K562 (cell line): Measurements from ENCODE around the gene PSMC3IP. TPM values are rescaled to one million over a fixed set of nuclear protein-coding genes. Genes with fewer than 3 reads are reported as not detected.
A peak's percentile ranks its signal among the peaks of the same experiment; 100 is the strongest.

Experiments
- CBFA2T3 ChIP-seq: fragments of 450-650 bp; IDR thresholded peaks from 2 replicates; pipeline ENCODE4 v1.6.1; 2017
- CREM ChIP-seq: IDR thresholded peaks from 2 replicates; pipeline ENCODE4 v1.6.1; 2014; ENCODE audit warnings: antibody characterized with exemption, low read depth
- MAZ ChIP-seq, 2 experiments: fragments of 450-650 bp in 1 of 2; sonication (generic) in 1 of 2; formaldehyde crosslinking; IDR thresholded peaks in 1 of 2; conservative IDR thresholded peaks in 1 of 2; 2 replicates each; pipeline versions ENCODE4 v1.4.0 to v1.5.0; 2020; ENCODE audit warnings: mild to moderate bottlenecking in 1 of 2, missing genetic modification reagents in 1 of 2
- RBM25 ChIP-seq: fragments of 200-400 bp; formaldehyde crosslinking; IDR thresholded peaks from 2 replicates; pipeline ENCODE4 v1.6.1; 2018; ENCODE audit warnings: low read length, low read depth, moderate library complexity; ENCODE audit not compliant: severe bottlenecking
- THAP12 ChIP-seq: fragments of 250-450 bp; sonication (Bioruptor Pico); IDR thresholded peaks from 2 replicates; pipeline ENCODE4 v1.9.0; 2021; ENCODE audit warnings: mild to moderate bottlenecking, inconsistent platforms
- ZBTB9 ChIP-seq: fragments of 450-650 bp; formaldehyde crosslinking; IDR thresholded peaks from 2 replicates; pipeline ENCODE4 v1.4.0; 2020; ENCODE audit warnings: mild to moderate bottlenecking, moderate library complexity
- ZNF12 ChIP-seq: sonication (generic); formaldehyde crosslinking; IDR thresholded peaks from 2 replicates; pipeline ENCODE4 v1.4.0; 2020; ENCODE audit warnings: mild to moderate bottlenecking, missing genetic modification reagents
- ZNF395 ChIP-seq: fragments of 200-800 bp; sonication (Bioruptor generic); IDR thresholded peaks from 2 replicates; pipeline ENCODE4 v1.6.1; 2017; ENCODE audit warnings: missing genetic modification characterization, missing compliant biosample characterization
- ZNF586 ChIP-seq: fragments of 450-650 bp; formaldehyde crosslinking; conservative IDR thresholded peaks from 2 replicates; pipeline ENCODE4 v1.4.0; 2020; ENCODE audit warnings: mild to moderate bottlenecking, moderate library complexity
- ZNF639 ChIP-seq, 2 experiments: fragments of 200-800 bp in 1 of 2; sonication (Bioruptor generic) in 1 of 2; sonication (generic) in 1 of 2; formaldehyde crosslinking in 1 of 2; IDR thresholded peaks in 1 of 2; conservative IDR thresholded peaks in 1 of 2; 2 replicates each; pipeline versions ENCODE4 v1.5.0 to v1.6.1; 2016 to 2020; ENCODE audit warnings: missing compliant biosample characterization in 1 of 2, missing genetic modification characterization in 1 of 2, missing genetic modification reagents in 1 of 2
- ZNF76 ChIP-seq: fragments of 250-450 bp; sonication (Bioruptor Pico); IDR thresholded peaks from 2 replicates; pipeline ENCODE4 v1.4.0; 2020; ENCODE audit warnings: mild to moderate bottlenecking, moderate library complexity, borderline replicate concordance
- polyA plus RNA-seq, 8 experiments: library from polyadenylated mRNA; depleted of rRNA in 4 of 8; stranded (reverse) in 5 of 8; unstranded in 3 of 8; fragments of >200 nt; fragmentation: Nextera tagmentation in 2 of 8; fragmentation: Illumina TruSeq in 1 of 8; extraction: Ambion mirVana in 2 of 8; extraction: Trizol in 1 of 8; gene quantifications; 2 replicates each; pipeline versions ENCODE4 v1.2.1 to v1.2.3, GENCODE V29; 2011 to 2014; ENCODE audit warnings: inconsistent platforms in 1 of 8, missing spikeins in 1 of 8
- total RNA-seq, 7 experiments: library from RNA; depleted of rRNA in 6 of 7; stranded (reverse); fragments of >200 nt in 6 of 7; fragmentation: Illumina TruSeq in 2 of 7; extraction: Trizol in 2 of 7; gene quantifications; 2 replicates each; pipeline versions ENCODE4 v1.2.1 to v1.2.3, GENCODE V29; 2011 to 2021; ENCODE audit warnings: low replicate concordance in 1 of 7
- TF ChIP-seq, protein P1 (sequence below): fragments of 450-650 bp; IDR thresholded peaks from 2 replicates; pipeline ENCODE4 v1.6.1; 2016; ENCODE audit warnings: borderline replicate concordance

The PSMC3IP gene
- total and polyA plus RNA-seq, 9 of the 15 experiments (the other 6 are each of a cell fraction or from before 2014, with no cell fraction given) = 13.8 to 65.6 (median 32.8) TPM

- TF ChIP-seq ZNF586 (CRISPR knock-in tag) (peak; percentile 67; the same call in 1 of the 2 replicates), ZNF639 (CRISPR knock-in tag; conservative IDR thresholded peaks at IDR 0.05 in 1 of 2, IDR thresholded peaks at IDR 0.05 in 1 of 2) (peak in 1 of 2 experiments; percentile 75; a peak in 1 of 4 replicates), RBM25 (no peak), ZBTB9 (CRISPR knock-in tag) (peak; percentile 87), ZNF395 (peak; percentile 45; the same call in 1 of the 2 replicates), CBFA2T3 (no peak), MAZ (CRISPR knock-in tag; conservative IDR thresholded peaks at IDR 0.05 in 1 of 2, IDR thresholded peaks at IDR 0.05 in 1 of 2) (peak in 1 of 2 experiments; percentile 57; a peak in 1 of 4 replicates), ZNF76 (peak; percentile 62; the same call in 1 of the 2 replicates), ZNF12 (0 out of 2 replicates have a peak, but pooled peaks have one; percentile 19), THAP12 (CRISPR knock-in tag) (peak; percentile 54; the same call in 1 of the 2 replicates), CREM (0 out of 2 replicates have a peak, but pooled peaks have one; percentile 8)
- TF ChIP-seq, protein P1, sequence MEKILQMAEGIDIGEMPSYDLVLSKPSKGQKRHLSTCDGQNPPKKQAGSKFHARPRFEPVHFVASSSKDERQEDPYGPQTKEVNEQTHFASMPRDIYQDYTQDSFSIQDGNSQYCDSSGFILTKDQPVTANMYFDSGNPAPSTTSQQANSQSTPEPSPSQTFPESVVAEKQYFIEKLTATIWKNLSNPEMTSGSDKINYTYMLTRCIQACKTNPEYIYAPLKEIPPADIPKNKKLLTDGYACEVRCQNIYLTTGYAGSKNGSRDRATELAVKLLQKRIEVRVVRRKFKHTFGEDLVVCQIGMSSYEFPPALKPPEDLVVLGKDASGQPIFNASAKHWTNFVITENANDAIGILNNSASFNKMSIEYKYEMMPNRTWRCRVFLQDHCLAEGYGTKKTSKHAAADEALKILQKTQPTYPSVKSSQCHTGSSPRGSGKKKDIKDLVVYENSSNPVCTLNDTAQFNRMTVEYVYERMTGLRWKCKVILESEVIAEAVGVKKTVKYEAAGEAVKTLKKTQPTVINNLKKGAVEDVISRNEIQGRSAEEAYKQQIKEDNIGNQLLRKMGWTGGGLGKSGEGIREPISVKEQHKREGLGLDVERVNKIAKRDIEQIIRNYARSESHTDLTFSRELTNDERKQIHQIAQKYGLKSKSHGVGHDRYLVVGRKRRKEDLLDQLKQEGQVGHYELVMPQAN = peak; percentile 29; the same call in 1 of the 2 replicates
Measured at GRCh38 chr17:42566215-42566882, 11.2 kb downstream of the PSMC3IP start (continued).
